ENCODE results near the gene GJD3.

GJD3 gene

DNA sequence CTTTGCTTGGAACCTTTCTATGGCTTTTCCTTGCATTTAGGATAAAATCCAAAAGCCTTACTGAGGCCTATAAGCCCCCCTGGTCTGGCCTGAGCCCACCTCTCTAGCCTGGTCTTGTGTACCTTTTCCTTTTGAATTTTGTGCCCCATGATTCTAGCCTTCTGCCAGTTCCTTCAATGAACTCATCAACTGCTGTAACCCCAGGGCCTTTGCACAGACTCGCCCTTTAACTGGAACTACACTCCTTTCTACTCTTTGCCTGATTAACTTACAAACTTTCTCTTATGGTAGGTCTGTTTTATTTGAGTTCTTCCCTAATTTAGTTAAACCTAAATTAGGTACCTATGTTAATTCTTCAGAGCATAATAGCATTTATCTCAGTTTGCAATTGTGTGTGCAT is 24.2 kb downstream of the GJD3 start:
- no peak for DNase-seq (ENCODE audit: low read depth)

DNA sequence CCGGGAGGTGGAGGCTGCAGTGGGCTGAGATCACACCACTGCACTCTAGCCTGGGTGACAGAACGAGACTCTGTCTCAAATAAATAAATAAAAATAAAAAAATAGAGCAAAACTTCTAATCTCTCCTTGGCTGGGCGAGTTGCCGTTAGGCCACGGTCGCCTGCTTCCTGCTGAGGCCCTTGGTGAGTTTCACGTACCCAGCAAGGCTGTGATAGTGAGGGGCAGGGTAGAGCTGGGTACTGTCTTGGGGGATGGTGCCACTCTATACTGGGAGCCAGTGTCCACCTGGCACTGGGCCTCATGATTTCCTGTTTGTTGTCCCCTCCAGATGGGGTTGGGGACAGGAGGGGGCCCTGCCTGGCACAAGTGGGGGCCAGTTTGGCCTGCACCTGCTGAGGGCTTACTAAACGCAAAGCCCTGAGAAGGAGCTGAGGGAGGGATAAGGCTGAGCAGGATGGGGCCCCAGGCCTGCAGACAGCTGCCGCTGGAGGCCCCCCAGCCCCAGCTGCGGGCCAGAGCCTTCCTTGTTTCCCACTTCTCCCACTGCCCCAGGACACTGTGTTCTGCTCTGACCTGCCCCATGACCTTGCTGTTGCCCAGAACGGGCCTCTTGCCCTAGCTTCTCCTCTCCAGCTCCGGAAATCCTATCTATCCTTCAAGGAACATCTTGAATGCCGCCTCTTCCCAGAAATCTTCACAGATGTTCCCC is 25.4 kb downstream of the GJD3 start:
- no peak for DNase-seq (ENCODE audit: low read depth)

GRCh38 chr17:40338058-40338457 is 26.5 kb downstream of the GJD3 start:
- no peak for DNase-seq (ENCODE audit: low read depth)

DNA sequence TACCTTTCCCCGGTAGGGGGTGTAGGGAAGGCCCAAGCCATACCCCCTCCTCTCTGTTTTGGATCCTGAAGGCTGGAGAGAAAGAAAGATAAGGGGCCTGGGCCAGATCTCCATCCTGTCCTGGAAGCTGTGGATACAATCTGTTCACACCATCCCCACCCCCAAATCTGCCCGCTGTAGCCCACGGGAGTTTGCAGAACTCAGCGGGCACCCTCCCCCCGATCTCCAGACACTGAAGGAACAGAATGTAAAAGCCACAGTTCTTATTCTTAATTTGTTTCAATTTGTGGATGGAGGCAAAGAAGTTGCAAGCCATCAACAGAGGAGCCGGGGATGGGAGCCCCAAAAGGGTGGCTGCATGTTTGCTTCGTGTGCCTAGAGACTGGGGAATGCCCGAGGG is 27.2 kb downstream of the GJD3 start:
- no peak for DNase-seq (ENCODE audit: low read depth)

DNA sequence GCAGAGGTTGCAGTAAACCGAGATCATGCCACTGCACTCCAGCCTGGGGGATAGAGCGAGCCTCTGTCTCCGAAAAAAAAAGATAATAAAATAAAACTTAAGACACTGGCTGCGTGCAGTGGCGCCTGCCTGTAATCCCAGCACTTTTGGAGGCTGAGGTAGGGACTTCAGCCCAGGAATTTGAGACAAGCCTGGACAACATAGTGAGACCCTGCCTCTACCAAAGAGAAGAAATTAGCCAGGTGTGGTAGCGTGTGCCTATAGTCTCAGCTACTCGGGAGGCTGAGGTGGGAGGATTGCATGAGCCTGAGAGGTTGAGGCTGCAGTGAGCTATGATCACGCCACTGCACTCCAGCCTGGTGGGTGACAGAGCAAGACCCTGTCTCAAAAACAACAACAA is 28.9 kb downstream of the GJD3 start:
- no peak for DNase-seq (ENCODE audit: low read depth)

DNA sequence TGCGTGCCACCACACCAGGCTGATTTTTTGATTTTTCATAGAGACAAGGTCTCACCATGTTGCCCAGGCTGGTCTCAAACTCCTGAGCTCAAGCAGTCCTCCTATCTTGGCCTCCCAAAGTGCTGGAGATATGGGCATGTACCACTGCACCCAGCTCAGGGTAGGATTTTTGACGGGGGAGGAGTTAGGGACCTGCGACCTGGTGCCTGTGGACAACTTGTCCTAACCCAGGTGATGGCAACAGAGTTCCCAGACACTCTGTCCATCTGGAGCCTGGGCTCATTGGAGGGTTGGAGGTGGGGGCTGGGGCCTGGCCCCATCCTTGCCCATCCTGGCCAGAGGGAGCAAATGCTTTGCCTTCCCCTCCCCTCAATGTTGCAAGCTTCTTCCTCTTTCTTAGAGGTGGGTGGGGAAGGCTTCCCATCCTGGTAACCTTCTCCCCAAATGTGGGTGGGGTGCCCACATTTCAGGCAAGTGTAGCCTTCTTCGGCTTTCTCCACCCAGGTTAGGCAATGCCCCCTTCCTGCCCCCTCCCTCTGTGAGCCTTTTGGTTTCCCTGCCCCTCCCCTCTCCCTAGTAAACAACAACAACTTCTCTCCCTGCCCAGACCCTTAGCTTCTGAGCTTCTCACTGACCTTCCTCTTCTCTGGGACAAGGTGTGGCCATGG is 30.6 kb downstream of the GJD3 start:
- no peak for DNase-seq (ENCODE audit: low read depth)

DNA sequence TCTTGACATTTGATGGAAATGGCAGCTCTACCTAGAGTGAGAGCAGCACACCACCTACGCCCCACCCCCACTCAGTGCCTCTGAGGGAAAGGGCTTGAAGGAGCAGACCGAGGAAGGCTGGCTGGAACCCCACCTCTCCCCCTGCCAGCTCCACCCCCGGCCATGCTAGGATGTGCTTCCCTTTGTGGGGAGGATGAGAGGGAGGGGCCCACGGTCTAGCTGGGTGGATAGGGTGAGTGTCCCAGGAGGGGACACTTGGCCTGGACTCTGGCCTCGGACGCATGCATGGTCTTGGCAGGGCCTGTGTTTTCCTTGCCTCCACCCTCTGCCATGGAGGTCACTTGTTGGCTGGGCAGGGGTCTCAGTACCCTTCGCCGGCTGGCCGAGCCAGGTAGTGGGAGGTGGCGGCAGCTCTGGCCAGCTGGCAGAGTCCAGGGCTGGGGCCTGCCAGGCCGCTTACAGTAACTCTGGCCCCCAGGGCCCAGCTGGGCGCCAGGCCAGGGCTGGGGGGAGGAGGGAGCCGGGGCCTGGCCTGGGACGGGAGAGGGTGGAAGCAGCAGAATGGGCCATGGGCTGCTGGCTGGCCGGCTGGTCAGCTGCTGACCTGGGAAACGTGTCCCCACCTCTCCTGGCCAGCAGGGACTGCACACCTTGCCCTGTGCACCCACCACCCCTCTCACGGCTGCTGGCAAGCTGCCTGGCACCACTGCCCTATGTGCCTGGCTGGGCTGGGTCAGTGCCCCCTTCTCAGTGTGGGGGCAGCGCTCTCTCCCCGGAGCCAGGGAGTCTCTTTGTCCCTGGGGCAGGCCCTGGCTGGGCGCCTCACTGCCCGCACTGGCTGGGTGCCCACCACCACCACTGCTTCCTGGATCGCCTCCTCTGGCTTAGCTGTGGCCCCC is 32.5 kb downstream of the GJD3 start:
- no peak for DNase-seq (ENCODE audit: low read depth)

DNA sequence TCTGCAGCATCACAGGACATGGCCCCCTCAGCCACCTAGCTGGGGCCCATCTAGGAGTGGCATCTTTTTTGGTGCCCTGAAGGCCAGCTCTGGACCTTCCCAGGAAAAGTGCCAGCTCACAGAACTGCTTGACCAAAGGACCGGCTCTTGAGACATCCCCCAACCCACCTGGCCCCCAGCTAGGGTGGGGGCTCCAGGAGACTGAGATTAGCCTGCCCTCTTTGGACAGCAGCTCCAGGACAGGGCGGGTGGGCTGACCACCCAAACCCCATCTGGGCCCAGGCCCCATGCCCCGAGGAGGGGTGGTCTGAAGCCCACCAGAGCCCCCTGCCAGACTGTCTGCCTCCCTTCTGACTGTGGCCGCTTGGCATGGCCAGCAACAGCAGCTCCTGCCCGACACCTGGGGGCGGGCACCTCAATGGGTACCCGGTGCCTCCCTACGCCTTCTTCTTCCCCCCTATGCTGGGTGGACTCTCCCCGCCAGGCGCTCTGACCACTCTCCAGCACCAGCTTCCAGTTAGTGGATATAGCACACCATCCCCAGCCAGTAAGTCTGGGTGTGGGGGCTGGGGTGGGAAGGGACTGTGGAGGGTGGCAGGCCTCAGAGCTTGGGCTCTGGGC is 33.6 kb downstream of the GJD3 start:
- DNase-seq (ENCODE audit: low read depth): no peak

- DNase-seq (ENCODE audit: low read depth): no peak
Measured at GRCh38 chr17:40329839-40330794, 34.4 kb downstream of the GJD3 start.

DNA sequence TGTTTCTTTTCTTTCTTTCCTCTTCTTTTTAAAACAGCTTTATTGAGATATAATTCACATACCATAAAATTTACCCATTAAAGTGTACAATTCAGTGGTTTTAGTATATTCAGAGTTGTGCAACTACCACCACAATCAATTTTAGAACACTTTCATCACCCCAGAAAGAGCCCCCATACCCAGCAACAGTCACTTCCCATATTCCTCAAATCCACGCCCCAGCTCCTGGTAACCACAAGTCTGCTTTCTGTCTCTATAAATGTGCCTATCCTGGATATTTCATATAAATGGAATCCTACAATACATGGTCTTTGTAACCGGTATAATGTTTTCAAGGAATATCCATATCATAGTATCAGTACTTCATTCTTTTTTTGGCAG is 36.2 kb downstream of the GJD3 start:
- no peak for DNase-seq (ENCODE audit: low read depth)

DNA sequence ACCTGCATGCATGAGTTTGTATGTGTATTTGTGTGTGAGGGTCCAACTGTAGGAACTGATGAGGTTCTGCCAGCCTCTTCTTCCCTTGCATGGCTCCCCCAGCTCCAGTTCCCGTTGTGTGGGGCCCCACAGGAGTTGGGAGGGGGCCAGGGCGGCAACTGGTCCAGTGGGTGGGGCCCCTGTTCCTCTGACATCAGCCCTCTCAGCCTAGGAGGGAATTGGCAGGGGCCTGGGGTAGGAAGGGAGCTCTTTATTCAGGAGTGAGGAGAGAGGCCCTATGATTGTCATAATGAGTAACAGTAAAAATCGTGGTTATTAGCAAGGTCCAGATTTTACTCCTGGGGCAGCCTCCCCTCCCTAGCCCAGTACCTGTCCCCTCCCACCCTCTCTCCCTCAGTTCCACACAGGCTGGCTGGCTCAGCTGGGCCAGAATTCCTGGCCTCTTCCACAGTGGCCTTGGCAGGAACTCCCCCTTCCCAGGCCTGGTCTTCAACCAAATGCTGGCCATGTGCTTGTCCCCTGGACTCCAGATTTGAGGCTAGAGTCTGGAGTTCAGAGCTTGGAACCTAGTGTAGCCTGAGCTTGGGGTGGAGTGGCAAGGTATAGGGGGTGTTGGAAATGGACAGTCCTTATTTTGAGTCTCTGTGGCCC is 36.7 kb downstream of the GJD3 start:
- DNase-seq (ENCODE audit: low read depth): no peak

DNA sequence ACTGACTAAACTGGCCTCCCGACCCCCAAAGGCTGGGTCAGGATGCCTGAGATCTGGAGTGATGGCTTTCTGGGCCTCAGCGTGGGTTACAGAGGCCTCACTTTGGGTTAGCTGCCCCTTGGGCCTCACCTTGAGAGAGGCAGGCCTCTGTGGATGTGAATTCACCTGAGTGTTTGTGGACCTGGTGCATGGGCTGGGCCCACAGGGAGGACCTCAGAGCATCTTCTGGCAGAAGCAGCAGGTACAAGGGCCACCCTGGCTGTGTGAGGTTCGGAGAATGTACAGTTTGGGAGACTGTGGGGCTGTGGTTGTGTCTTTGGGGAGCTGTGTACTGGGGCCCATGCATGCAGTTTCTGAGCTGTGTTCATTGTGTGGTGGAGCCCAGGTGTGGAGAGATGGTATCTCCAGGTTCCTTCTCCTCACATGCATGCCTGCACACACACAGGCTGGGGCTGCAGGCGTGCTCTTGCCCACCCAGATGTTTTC is 37.2 kb downstream of the GJD3 start:
- DNase-seq (ENCODE audit: low read depth): no peak

DNA sequence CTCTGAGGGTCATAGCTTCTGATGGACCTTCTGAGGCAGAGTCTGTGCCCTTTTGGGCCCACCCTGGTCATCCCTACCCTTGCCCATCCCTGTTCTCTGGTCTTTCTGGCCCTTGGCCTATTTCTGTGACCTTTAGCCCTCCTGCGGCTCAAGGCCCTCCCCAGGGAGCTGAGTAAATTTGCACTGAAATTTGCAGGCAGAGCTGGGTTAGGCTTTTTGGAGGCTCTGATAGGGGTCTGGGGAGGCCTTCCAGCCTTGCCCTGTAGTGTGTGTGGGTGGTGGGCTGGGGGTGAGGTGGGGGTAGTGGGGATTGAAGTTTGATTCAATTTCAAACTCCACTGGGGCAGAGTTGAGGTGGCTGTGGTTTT is 37.7 kb downstream of the GJD3 start:
- DNase-seq (ENCODE audit: low read depth): no peak

GRCh38 chr17:40326014-40326831 is 38.3 kb downstream of the GJD3 start:
- no peak for DNase-seq (ENCODE audit: low read depth)

GRCh38 chr17:40325156-40326013 is 39.2 kb downstream of the GJD3 start:
- DNase-seq (ENCODE audit: low read depth): no peak

DNA sequence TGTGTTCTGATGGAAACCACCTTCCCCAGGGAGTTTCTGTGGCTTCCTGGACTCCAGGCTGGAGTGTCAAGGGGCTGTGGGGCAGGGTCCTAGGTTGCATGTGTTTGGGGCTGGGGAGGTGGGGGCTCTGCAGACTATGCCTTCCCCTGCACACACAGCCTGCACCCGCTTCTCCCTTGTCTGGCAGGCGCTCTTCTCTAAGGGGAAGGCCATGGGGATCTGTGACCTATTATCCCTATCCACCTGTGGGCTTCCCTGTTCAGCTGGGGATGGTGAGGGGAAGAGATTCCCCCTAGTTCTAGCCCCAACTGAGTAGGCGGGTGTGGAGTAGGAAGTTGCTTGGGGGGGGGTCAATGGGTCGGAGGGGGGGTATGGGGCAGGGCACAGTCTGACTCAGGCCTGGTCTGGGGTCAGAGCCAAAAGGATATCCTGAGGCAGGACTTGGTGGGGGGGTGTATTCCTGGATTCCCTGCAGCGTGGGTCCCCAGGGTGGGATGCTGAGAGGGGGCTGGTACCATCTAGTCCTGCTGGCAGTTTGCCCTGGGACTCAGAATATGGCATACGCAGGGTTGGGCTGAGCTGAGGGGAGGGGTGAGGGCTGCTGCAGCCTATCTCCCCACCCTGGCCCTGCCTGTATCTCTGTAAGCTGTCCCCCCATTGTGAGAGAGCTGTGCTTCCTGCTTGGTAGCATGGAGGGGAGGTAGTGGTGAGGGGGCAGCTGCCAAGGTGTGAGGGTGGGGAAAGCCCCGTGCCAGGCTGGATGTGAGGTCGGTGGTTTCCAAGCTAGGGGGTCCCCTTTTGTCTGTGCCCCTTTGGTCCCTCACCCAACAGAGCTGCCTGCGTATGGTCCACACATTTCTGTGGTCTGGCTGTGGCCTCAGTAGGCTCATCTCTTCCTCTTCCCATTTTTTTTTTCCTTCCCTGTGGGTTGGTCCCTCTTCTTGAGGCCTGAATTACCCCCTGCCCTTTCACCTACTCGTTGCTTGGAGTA is 40.9 kb downstream of the GJD3 start:
- no peak for DNase-seq (ENCODE audit: low read depth)
